Thoracic aorta (tissue), 2 donors: Measurements from ENCODE around the gene GARIN5A. TPM values are rescaled to one million over a fixed set of nuclear protein-coding genes. Genes with fewer than 3 reads are reported as not detected.

ENCODE experiments used
- ATAC-seq: fragments of 150-250 bp; one replicate; pipeline ENCODE4 v1.8.0; 2017; ENCODE audit warnings: low read depth; ENCODE audit not compliant: insufficient number of reproducible peaks, low FRiP score
- DNase-seq: peaks from one replicate; pipeline ENCODE4 v3.0.0-alpha.2; 2020; ENCODE audit warnings: low spot score
- H3K27ac ChIP-seq, 2 donors: fragments of 200-600 bp; sonication (generic); 1 replicate in 1 of 2; 2 replicates in 1 of 2; pipeline ENCODE4 v1.5.1; 2016; ENCODE audit warnings: mild to moderate bottlenecking in 2 of 2, moderate library complexity in 2 of 2
- H3K27me3 ChIP-seq: fragments of 200-600 bp; sonication (generic); replicated peaks from 2 replicates; pipeline ENCODE4 v1.6.0; 2016; ENCODE audit warnings: mild to moderate bottlenecking; ENCODE audit not compliant: insufficient read depth
- H3K36me3 ChIP-seq: fragments of 200-600 bp; sonication (generic); one replicate; pipeline ENCODE4 v1.5.1; 2016
- H3K4me1 ChIP-seq, 2 donors: fragments of 200-600 bp; sonication (generic); 1 replicate in 1 of 2; 2 replicates in 1 of 2; pipeline versions ENCODE4 v1.5.1 to v1.6.0; 2016; ENCODE audit warnings: low read depth in 2 of 2, mild to moderate bottlenecking in 1 of 2; ENCODE audit not compliant: control insufficient read depth in 1 of 2
- H3K4me3 ChIP-seq: fragments of 200-600 bp; sonication (generic); 2 replicates; pipeline ENCODE4 v1.5.1; 2016; ENCODE audit warnings: mild to moderate bottlenecking
- H3K9me3 ChIP-seq: fragments of 200-600 bp; sonication (generic); 2 replicates; pipeline ENCODE4 v1.5.1; 2016
- total RNA-seq, 2 donors: library from RNA; depleted of rRNA; stranded (reverse); fragments of >200 nt; gene quantifications; one replicate each; pipeline versions ENCODE4 v1.1.0 to v1.2.3, GENCODE V29; 2016
- TF ChIP-seq, protein P1 (sequence below): fragments of 200-600 bp; sonication (generic); IDR thresholded peaks from one replicate; pipeline ENCODE4 v1.5.1; 2019; ENCODE audit warnings: antibody characterized with exemption

GARIN5A gene
- total RNA-seq, 2 donors from 2014 or later: 0.56 TPM; not detected in 1

- Histone ChIP-seq H3K27me3 (no peaks in the 10 kb centered on the region), H3K9me3 (no peaks in the 10 kb centered on the region), H3K4me1 (peaks cover 4 to 8% of the 10 kb centered on the region in 2 donors), H3K27ac (no peak overlapping the region), H3K36me3 (no peaks in the 10 kb centered on the region), H3K4me3 (no peak overlapping the region)
- no peak for DNase-seq
- TF ChIP-seq, protein P1, sequence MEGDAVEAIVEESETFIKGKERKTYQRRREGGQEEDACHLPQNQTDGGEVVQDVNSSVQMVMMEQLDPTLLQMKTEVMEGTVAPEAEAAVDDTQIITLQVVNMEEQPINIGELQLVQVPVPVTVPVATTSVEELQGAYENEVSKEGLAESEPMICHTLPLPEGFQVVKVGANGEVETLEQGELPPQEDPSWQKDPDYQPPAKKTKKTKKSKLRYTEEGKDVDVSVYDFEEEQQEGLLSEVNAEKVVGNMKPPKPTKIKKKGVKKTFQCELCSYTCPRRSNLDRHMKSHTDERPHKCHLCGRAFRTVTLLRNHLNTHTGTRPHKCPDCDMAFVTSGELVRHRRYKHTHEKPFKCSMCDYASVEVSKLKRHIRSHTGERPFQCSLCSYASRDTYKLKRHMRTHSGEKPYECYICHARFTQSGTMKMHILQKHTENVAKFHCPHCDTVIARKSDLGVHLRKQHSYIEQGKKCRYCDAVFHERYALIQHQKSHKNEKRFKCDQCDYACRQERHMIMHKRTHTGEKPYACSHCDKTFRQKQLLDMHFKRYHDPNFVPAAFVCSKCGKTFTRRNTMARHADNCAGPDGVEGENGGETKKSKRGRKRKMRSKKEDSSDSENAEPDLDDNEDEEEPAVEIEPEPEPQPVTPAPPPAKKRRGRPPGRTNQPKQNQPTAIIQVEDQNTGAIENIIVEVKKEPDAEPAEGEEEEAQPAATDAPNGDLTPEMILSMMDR: no peak
- no peak for ATAC-seq
Measured at GRCh38 chr19:50422397-50423278, 54.0 kb downstream of the GARIN5A start.

DNA sequence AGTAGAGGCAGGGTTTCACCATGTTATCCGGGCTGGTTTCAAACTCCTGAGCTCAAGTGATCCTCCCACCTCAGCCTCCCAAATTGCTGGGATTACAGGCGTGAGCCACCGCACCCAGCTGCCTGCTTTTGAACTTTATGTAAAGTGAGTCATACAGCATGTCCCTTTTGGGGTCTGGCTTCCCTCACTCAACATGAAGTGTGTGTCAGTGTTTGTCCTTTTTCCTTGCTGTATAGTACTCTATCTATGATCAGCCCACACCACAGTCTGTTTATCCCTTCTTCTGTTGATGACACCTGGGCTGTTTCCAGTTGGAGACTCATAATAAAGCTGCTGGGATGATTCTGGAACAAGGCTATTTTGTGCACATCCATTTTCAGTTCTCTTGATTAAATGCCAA, 55.8 kb downstream of the GARIN5A start:
- no peaks in the 10 kb centered on the region for H3K9me3 ChIP-seq
- H3K4me3 ChIP-seq: no peak overlapping the region
- H3K4me1 ChIP-seq: peaks cover 4 to 8% of the 10 kb centered on the region in 2 donors
- TF ChIP-seq, protein P1: no peak
- ATAC-seq (no peak), DNase-seq (no peak)
- no peaks in the 10 kb centered on the region for H3K27me3 ChIP-seq
- no peaks in the 10 kb centered on the region for H3K36me3 ChIP-seq
- no peak overlapping the region for H3K27ac ChIP-seq

GRCh38 chr19:50420127-50420526, 56.5 kb downstream of the GARIN5A start:
- DNase-seq: no peak
- H3K27me3 ChIP-seq: no peaks in the 10 kb centered on the region
- ATAC-seq: no peak
- no peaks in the 10 kb centered on the region for H3K36me3 ChIP-seq
- H3K9me3 ChIP-seq: no peaks in the 10 kb centered on the region
- H3K4me1 ChIP-seq: peaks cover 4 to 8% of the 10 kb centered on the region in 2 donors
- H3K27ac ChIP-seq: no peak overlapping the region
- H3K4me3 ChIP-seq: no peak overlapping the region
- TF ChIP-seq, protein P1: no peak

DNA sequence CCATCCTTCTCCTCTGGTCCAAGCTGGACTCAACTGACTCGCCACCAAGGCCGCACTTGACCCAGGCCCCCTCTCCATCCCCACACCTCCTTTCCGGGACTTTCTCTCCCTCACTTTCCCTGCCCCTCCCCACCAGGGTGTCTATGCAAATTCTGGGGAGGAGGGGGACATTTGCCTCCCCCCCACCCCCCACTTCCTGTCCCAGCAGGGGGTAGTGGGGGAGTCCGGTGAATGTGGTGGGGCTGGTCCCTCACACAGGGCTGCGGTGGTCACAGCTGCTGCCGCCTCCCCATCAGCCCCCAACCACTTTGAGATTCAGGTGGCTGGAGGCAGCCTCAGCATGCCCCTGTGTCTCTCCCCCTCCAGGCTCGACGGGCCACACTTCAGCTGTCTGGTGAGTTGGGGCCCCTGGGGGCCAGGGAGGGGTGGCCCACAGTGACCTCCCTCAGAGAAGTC, 57.0 kb downstream of the GARIN5A start:
- Histone ChIP-seq H3K4me3 (no peak overlapping the region), H3K9me3 (no peaks in the 10 kb centered on the region), H3K4me1 (peaks cover 4 to 8% of the 10 kb centered on the region in 2 donors), H3K27me3 (no peaks in the 10 kb centered on the region), H3K27ac (no peak overlapping the region), H3K36me3 (no peaks in the 10 kb centered on the region)
- ATAC-seq (no peak), DNase-seq (no peak)
- TF ChIP-seq, protein P1: no peak

- Histone ChIP-seq H3K4me3 (no peak overlapping the region), H3K4me1 (peaks cover 4 to 8% of the 10 kb centered on the region in 2 donors), H3K27ac (no peak overlapping the region), H3K9me3 (no peaks in the 10 kb centered on the region), H3K27me3 (no peaks in the 10 kb centered on the region), H3K36me3 (no peaks in the 10 kb centered on the region)
- TF ChIP-seq, protein P1: no peak
- ATAC-seq (no peak), DNase-seq (no peak)
Measured at GRCh38 chr19:50419022-50419579, 57.5 kb downstream of the GARIN5A start.
